HG03460 (cell line): Measurements from ENCODE around the gene MIF4GD.
A peak's percentile ranks its signal among the peaks of the same experiment; 100 is the strongest.
"Not testable (repeated sequence)": the region's sequence is repeated elsewhere in the genome, so short reads cannot be mapped to it uniquely, and the experiment has no call there.

Experiments
- ATAC-seq: cut with Tn5 transposase; IDR thresholded peaks from one replicate; pipeline ENCODE4 v1.9.1; 2021; ENCODE audit not compliant: unreplicated experiment

The MIF4GD gene

GRCh38 chr17:75288770-75289114, 17.7 kb upstream of the MIF4GD start:
- ATAC-seq = peak; percentile 12

- ATAC-seq = no peak
Observed at GRCh38 chr17:75288359-75288758, 17.3 kb upstream of the MIF4GD start.

GRCh38 chr17:75287221-75287620, 16.2 kb upstream of the MIF4GD start:
- ATAC-seq = no peak

GRCh38 chr17:75285123-75285522, 14.1 kb upstream of the MIF4GD start:
- no peak for ATAC-seq

GRCh38 chr17:75280189-75280588, 9.2 kb upstream of the MIF4GD start:
- not testable (repeated sequence) for ATAC-seq

- no peak for ATAC-seq
Observed at GRCh38 chr17:75277664-75278071, 6.6 kb upstream of the MIF4GD start.

- ATAC-seq = no peak
Observed at GRCh38 chr17:75273977-75274708, 3.1 kb upstream of the MIF4GD start.

GRCh38 chr17:75272848-75273184, 1.8 kb upstream of the MIF4GD start:
- no peak for ATAC-seq

- ATAC-seq = no peak
Observed at GRCh38 chr17:75271955-75272847, 1.2 kb upstream of the MIF4GD start.

- ATAC-seq = peak; percentile 58
Observed at GRCh38 chr17:75271233-75271954, 363 bp upstream of the MIF4GD start.

GRCh38 chr17:75270218-75270965, 639 bp downstream of the MIF4GD start:
- peak; percentile 39 for ATAC-seq

- ATAC-seq = no peak
Observed at GRCh38 chr17:75269844-75270217, 1.2 kb downstream of the MIF4GD start.

- no peak for ATAC-seq
Observed at GRCh38 chr17:75267411-75268232, 3.4 kb downstream of the MIF4GD start.

- ATAC-seq = no peak
Observed at GRCh38 chr17:75267153-75267410, 3.9 kb downstream of the MIF4GD start.

- no peak for ATAC-seq
Observed at GRCh38 chr17:75266316-75267152, 4.5 kb downstream of the MIF4GD start.

- no peak for ATAC-seq
Observed at GRCh38 chr17:75265614-75266315, 5.3 kb downstream of the MIF4GD start.

- ATAC-seq = no peak
Observed at GRCh38 chr17:75263055-75263454, 8.0 kb downstream of the MIF4GD start.

- ATAC-seq = no peak
Observed at GRCh38 chr17:75262112-75262606, 8.9 kb downstream of the MIF4GD start.
